GM18520 (cell line): ENCODE measurements around the gene CEP112.

Experiments
- ATAC-seq: cut with Tn5 transposase; IDR thresholded peaks from one replicate; pipeline ENCODE4 v1.9.1; 2021; ENCODE audit not compliant: unreplicated experiment

The CEP112 gene

DNA sequence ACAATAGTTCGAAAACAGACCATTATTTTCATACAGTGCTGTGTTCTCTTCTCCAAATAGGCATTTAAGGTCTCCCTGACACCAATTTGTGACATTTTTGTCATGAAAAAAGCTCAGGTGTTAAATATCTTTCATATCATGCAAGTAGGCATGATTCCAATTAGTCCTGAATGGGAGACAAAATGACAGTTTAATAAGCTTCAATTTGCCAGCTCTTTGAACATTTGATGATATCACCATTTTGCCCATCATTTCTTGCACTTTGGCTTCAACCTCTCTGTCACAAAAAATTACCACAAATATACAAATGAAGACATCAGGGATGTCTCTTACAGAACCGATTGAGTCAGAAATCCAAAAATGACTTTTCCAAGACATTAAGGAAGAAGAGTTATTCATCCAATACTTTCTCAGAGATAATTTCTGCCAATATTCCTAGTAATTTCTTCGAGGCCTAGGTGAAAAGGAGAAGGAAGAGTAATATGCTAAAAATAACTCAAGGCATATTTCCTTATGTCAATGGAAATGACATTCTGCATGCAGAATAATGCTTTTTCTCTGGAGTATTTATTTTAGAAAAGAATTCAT lies 298.1 kb downstream of the CEP112 start:
- ATAC-seq = no peak

GRCh38 chr17:65892912-65893377 lies 299.0 kb downstream of the CEP112 start:
- ATAC-seq = peak; percentile 62

DNA sequence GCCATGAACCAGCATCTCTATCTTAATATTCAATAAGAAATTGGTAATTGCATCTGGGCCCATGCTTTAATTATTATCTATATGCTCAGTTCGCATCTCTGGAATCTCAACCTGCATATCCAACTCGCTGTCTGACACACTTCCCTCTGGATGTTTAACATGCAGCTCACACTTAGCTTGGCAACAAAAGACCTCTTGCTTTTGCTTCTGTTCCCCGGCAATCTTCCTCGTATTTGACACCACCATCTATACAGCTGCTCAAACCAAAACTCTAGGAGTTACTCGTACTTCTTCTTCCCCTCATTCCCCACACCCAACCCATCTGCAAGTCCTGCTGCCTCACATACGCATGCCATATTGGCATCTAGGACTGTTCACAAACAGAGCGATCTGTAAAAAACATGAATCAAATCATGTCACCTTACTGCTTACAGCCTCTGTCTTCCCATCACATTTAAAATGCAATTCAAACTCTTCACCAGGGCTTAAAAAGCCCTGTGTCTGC lies 300.6 kb downstream of the CEP112 start:
- ATAC-seq = no peak

GRCh38 chr17:65888649-65889048 lies 303.3 kb downstream of the CEP112 start:
- ATAC-seq = no peak

- no peak for ATAC-seq
Observed at GRCh38 chr17:65886315-65887245, 305.4 kb downstream of the CEP112 start.

GRCh38 chr17:65885541-65886312 lies 306.2 kb downstream of the CEP112 start:
- ATAC-seq = no peak

GRCh38 chr17:65876985-65877384 lies 314.9 kb downstream of the CEP112 start:
- ATAC-seq = no peak

DNA sequence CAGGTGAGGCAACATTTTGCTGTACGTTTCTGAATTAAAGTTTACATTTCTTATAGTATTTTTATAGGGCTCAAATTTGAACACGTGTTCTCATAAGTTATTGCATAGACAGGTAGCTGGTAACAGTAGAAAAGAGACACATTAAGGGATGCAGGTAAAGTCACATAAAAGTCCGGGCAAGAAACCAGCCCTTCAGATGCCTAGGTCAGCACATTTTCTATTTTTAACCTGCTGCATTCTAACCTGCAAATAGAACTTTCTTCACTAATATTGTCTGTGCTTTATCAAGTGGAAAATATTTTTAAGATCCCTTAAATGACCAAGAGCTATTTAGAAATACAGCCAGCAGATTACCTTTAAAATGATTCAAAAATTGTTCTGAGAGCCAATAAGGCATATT lies 323.1 kb downstream of the CEP112 start:
- no peak for ATAC-seq

DNA sequence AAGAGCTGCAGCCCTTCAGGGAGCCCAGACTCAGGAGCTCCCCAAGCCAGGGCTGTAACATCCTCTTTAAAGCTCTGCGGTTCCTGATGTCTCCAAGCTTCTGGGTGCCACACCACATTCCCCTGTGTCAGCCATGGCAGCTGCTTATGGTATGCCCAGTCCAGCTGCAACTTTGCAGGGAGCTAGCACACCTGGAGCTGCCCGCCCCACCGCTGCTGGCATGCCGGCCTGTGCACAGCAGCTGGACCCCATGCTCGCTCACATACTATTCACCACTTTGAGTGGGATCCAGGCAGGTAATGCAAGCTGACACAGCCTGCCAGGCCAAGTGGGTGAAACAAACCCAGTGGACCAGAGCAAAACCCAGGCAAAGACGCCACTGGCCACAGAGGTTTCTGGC lies 324.9 kb downstream of the CEP112 start:
- ATAC-seq = no peak

- no peak for ATAC-seq
Observed at GRCh38 chr17:65865715-65866425, 326.1 kb downstream of the CEP112 start.

DNA sequence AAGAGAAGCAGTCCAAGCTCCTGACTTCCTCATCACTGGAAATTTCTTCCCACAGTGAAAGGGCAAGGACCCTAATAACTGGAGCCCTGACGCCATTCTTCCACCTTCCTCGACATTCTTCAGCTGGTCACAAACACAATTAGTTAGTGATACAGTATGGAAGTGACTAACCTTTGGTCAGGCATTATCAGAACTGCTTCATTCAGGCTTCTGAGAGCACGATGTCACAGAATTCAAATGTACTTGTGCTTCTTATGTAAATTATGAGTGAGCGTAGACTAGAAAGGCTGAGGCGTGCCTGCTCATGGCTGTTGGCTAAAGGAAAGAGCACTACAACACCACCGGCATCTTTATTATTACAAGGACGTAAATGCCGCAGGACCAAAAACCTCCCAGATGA lies 327.5 kb downstream of the CEP112 start:
- ATAC-seq = no peak

GRCh38 chr17:65857718-65858117 lies 334.2 kb downstream of the CEP112 start:
- ATAC-seq = no peak

GRCh38 chr17:65856865-65857264 lies 335.1 kb downstream of the CEP112 start:
- no peak for ATAC-seq

DNA sequence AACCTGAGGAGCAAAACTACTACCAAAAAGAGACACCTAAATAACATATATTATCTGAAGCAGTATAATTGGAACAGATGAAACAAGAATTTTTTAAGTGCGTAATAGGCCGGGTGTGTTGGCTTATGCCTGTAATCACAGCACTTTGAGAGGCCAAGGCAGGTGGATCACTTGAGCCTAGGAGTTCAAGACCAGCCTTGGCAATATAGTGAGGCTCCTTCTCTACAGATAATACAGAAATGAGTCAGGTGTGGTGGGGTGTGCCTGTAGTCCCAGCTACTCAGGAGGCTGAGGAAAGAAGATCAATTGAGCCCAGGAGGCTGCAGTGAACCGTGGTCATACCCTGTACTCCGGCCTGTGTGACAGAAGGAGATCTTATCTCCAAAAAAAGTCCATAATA lies 336.3 kb downstream of the CEP112 start:
- ATAC-seq = no peak

DNA sequence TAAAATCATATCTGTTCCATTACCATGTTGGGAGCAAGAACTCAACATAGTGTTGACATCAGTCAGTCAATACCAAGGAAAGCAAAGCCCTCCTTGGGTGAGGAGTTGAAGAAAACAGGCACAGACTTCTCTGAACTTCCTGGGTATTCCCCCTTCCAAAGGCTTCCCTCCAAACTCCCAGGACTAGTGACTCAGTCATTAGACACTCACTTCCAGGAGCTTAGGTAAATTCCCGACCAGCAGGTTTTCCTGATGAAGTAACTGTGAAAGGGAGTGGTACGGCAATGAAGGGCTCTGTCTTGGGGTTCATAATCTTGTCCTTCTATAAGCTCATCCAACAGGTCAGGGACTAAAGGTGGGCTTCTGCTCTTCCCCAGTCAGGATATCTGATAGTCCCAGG lies 336.7 kb downstream of the CEP112 start:
- no peak for ATAC-seq

GRCh38 chr17:65853816-65854215 lies 338.1 kb downstream of the CEP112 start:
- no peak for ATAC-seq

DNA sequence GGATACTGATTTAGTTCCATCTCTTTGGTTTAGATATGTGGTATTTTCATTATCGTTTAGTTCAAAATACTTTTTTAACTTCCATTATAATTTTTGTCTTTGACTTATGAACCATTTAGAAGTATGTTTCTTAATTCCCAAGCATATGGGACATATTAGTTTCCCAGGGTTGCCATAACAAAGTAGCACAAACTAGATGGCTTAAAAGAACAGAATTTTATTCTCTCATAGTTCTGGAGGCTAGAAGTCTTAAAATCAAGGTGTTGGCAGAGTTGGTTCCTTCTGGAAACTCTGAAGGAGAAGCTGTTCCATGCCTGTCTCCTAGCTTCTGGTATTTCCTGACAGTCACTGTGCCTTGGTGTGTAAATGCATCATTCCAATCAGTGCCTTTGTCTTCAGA lies 339.0 kb downstream of the CEP112 start:
- ATAC-seq = no peak

GRCh38 chr17:65851965-65852736 lies 339.8 kb downstream of the CEP112 start:
- ATAC-seq = no peak

- ATAC-seq = peak; percentile 88
Observed at GRCh38 chr17:65850486-65850885, 341.4 kb downstream of the CEP112 start.

- ATAC-seq = no peak
Observed at GRCh38 chr17:65848751-65849150, 343.2 kb downstream of the CEP112 start.
